Astrocyte of the cerebellum (primary cell): Measurements from ENCODE around the gene DNMT3A.

ENCODE experiments used
- DNase-seq: peaks from one replicate; pipeline ENCODE4 v3.0.0-alpha.2; 2011; ENCODE audit warnings: low read depth
- H3K4me3 ChIP-seq: 2 replicates; pipeline ENCODE4 v1.5.1; 2011; ENCODE audit warnings: mild to moderate bottlenecking, low read depth, low read length, moderate library complexity
- CTCF ChIP-seq: IDR thresholded peaks from 2 replicates; pipeline ENCODE4 v1.5.1; 2012; ENCODE audit warnings: low read length, low read depth, moderate library complexity, mild to moderate bottlenecking; ENCODE audit errors: missing control alignments
- in situ Hi-C: cut with HindIII; loops from 2 replicates; pipeline ENCODE4 v1.10.0; 2017; ENCODE audit warnings: low sequenced_read_pairs

Gene DNMT3A

GRCh38 chr2:25315316-25315680, 26.4 kb downstream of the DNMT3A start:
- H3K4me3 ChIP-seq, result no peak overlapping the region
- DNase-seq, result no peak
- in situ Hi-C loops, result no loop called here
- TF ChIP-seq CTCF, result no peak

DNA sequence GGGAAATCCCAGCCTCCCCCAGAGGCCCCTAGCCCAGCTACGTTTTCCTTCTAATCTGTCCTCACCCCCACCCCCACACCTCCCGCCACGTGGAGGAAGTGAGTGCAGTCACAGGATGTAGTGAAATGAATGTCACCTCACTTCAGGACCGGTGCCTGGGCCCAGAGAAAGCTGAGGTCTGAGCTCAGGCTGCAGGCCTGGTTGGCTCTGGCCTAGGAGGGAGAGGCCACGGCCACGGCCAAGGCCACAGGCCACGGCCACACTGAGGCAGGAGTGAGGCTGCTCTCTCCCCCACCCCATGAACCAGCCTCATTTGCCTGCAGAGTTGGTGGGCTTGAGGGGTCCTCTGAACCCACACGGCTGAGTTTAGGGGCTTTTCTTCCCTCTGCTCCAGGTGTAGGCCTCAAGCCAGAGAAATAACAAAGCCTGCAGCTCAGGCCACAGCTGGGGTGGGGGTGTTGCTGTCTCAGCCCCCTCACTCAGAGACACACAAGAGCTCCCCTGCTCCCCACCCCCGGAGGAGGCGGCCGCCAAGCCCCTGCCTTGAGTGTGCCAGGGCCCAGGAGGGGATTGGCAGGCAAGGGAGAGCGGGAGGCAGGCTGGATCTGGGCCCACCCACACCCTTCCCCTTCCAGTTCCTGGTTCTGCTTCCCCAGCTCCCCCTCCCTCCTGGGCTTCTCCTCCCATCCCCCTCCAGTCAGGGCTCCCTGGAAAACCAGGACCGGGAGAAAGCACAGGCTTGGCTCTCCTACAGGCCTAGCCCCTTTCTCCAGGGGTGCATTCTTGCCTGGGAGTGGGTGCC, 27.0 kb downstream of the DNMT3A start:
- TF ChIP-seq CTCF, result no peak
- in situ Hi-C loops, result no loop called here
- no peak overlapping the region for H3K4me3 ChIP-seq
- DNase-seq, result no peak

- in situ Hi-C loops, result no loop called here
- H3K4me3 ChIP-seq, result no peak overlapping the region
- DNase-seq, result no peak
- no peak for TF ChIP-seq CTCF
These were observed 27.8 kb downstream of the DNMT3A start for GRCh38 chr2:25313711-25314513.

DNA sequence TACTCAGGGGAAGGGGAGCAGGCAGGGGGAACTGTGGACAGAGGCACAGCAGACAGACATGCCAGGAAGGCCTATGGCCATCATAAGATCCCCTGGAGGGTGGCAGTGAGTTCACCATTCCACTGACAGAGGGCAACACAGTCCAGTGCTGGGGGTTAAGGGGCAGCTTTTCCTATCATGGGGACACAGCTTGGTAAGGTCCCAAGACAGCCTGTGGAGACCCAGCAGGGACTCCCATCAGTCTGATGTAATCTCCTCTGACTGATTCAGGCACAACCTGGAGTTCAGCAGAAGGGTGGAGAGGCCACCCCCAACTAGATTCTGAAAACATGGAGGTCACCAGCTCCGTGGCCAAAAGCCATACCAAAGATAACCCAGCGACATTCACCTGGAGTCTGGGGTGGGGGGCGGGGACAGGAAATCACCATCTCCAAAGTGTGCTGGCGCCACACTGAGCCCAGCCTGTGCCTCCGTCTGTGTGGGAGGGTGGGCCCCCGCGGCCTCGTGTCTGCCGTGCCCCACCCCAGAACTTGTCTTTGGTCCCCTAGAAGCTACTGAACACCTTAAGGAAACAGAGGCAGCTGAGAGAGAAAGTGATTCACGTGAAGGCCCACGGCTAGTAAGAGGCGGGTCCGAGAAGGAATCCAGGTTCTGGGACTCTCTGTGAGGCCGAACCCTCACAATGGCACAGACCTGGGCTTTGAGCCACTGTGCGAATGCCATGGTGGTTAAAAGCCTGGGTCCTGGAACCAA, 28.6 kb downstream of the DNMT3A start:
- in situ Hi-C loops, result no loop called here
- no peak overlapping the region for H3K4me3 ChIP-seq
- no peak for TF ChIP-seq CTCF
- no peak for DNase-seq

DNA sequence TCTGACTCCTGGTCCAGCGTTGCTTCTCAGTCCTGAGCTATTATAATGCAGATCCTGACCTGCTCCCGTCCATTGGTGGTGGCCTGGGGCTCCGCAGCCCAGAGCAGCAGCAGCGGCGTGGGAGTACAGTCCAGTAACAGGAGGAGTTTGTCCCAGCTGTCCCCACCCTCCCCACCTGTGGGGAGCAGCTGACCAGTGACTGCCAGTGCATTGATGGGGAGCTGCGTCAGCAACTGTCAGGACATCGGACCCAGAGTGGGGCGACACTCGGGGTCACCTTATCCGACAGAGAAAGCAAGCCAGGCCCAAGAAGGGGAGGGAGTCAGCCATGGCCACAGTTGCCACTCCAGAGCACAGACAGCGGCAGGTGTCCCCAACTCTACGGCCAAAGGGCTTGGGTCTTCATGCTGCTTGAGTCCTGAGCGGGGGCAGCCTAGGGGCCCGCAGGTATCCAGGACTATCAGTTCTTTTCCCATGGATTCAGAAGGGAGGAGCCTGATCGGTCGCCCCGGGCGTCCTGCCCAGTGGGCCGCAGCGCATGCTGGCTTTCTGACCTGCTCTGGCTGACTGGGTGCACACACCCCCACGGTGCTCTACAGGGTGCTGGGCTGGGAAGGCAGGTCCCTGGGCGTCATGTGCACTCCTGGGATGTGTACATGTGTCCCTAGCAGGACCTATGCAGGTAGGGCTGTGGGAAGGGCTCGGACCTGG, 29.7 kb downstream of the DNMT3A start:
- no peak for TF ChIP-seq CTCF
- in situ Hi-C loops, result no loop called here
- DNase-seq, result no peak
- no peak overlapping the region for H3K4me3 ChIP-seq
